ENCODE results near the gene SLA2. TPM values are rescaled to one million over a fixed set of nuclear protein-coding genes. Genes with fewer than 3 reads are reported as not detected.
A peak's percentile ranks its signal among the peaks of the same experiment; 100 is the strongest.

Gene SLA2
- total and polyA plus RNA-seq, 2 of the 4 experiments (the other 2 are of a cell fraction): 0.03 TPM; not detected in 1

DNA sequence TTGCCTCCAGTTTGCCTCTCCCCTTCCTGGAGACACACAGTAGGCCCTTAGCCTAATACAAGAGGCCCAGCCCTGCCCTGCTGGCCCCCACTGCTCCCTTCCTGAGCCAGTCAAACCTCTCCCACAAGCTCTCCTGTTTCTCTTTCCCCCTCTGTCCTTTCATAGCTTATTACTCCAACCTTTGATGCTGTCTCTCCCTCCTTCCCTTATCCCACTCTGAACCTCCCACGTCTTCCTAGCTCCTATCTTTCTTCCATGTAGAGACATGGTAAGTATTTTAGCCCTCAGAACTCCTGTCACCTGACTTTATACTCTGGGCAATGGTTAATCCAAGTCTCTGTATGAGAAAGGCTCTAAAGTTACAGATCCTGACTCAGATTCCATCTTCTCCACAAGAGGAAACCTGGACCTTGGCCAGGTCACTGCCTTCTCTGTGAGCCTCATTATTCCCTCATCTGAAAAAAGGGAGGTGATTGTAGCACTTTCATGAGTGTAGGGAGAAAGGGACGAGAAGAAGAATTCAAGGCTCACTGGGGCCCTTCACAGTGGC lies 65.9 kb downstream of the SLA2 start:
- BruUV-seq (replicated peaks): no TSS peak
- H4K20me1 ChIP-seq (ENCODE audit: insufficient read depth, low read length): peaks cover 34% of the 10 kb centered on the region

More for the DNA sequence above, 65.9 kb downstream of the SLA2 start:
- Histone ChIP-seq H3K4me3 (ENCODE audit: insufficient read depth, low read depth, low read length) (no peak overlapping the region), H3K9ac (ENCODE audit: low read depth, low read length) (no peak overlapping the region), H3K27me3 (ENCODE audit: control insufficient read depth, insufficient read depth, low read length) (no peaks in the 10 kb centered on the region), H3K56ac (ENCODE audit: extremely low read depth, insufficient read depth, low read length) (no peak overlapping the region), H2AFZ (replicated peaks; ENCODE audit: low read length, poor library complexity) (no peak overlapping the region), H3K4me1 (ENCODE audit: control insufficient read depth, insufficient read depth, low read length) (peaks cover 7% of the 10 kb centered on the region), H3K9me1 (ENCODE audit: insufficient read depth, low read length) (peaks cover 22% of the 10 kb centered on the region), H4K91ac (ENCODE audit: insufficient read depth, low read depth, low read length) (no peak overlapping the region), H3K79me1 (ENCODE audit: low read depth in 1 of 2, low read length in 2 of 2) (peaks cover 31 to 49% of the 10 kb centered on the region in 2 experiments), H2AK9ac (replicated peaks; ENCODE audit: low read depth, low read length, poor library complexity) (no peak overlapping the region), H2BK20ac (ENCODE audit: low read depth, low read length) (no peak overlapping the region), H3K23ac (ENCODE audit: low read depth, low read length) (no peak overlapping the region), H3K14ac (replicated peaks; ENCODE audit: low read depth, low read length) (no peak overlapping the region), H2AK5ac (ENCODE audit: low read depth, low read length) (no peak overlapping the region), H3K9me3 (ENCODE audit: control insufficient read depth, insufficient read depth, low read length) (no peaks in the 10 kb centered on the region), H3K4ac (ENCODE audit: low read depth, low read length) (no peak overlapping the region), H2BK15ac (ENCODE audit: low read depth, low read length) (no peak overlapping the region), H2BK120ac (ENCODE audit: low read depth, low read length) (no peak overlapping the region), H3K27ac (ENCODE audit: insufficient read depth, low read length) (no peak overlapping the region), H4K5ac (ENCODE audit: low read depth, low read length) (no peak overlapping the region), H4K8ac (ENCODE audit: low read depth in 2 of 2, low read length in 2 of 2) (no peak overlapping the region), H3K36me3 (ENCODE audit: control insufficient read depth, insufficient read depth, low read length) (peaks cover 30% of the 10 kb centered on the region), H3K18ac (ENCODE audit: low read depth, low read length) (no peak overlapping the region), H2BK5ac (ENCODE audit: low read depth, low read length, poor library complexity, severe bottlenecking) (no peak overlapping the region), H3K4me2 (ENCODE audit: low read depth, low read length) (no peak overlapping the region)
- POLR2A ChIA-PET (ENCODE audit: unreplicated experiment): no interaction called here
- peak; percentile 77 for DNase-seq
- no CpG with 5 or more reads among the region's 2 CpGs for WGBS, 2 experiments (ENCODE audit: extremely low coverage in 2 of 2, insufficient read length in 1 of 2)
- dilution Hi-C loops (cut with HindIII; ENCODE audit: low sequenced_read_pairs, unreplicated experiment) (no loop called here), intact Hi-C loops (cut with micrococcal nuclease) (no loop called here), in situ Hi-C loops (cut with MboI; ENCODE audit: low sequenced_read_pairs) (no loop called here)
- no peak for TF ChIP-seq CEBPB (IDR thresholded peaks at IDR 0.05; ENCODE audit: low read depth, low read length)
- TF ChIP-seq MXI1 (IDR thresholded peaks at IDR 0.05; ENCODE audit: borderline replicate concordance, low read depth, low read length): no peak
- CTCF ChIA-PET: no interaction called here
- peak; percentile 56; the same call in 1 of the 2 replicates for ATAC-seq (ENCODE audit: low read depth)

Measured in IMR-90 (cell line).